Neural crest cell (in vitro differentiated cells): ENCODE results near the gene ALDH4A1. TPM values are rescaled to one million over a fixed set of nuclear protein-coding genes. Genes with fewer than 3 reads are reported as not detected.

ENCODE experiments used
- DNase-seq: peaks from one replicate; pipeline ENCODE4 v3.0.0; 2021; ENCODE audit warnings: low read depth, mixed read lengths, low spot score
- H3K27ac Mint-ChIP-seq: one replicate; pipeline ENCODE4 v1.8.0; 2021; ENCODE audit warnings: mild to moderate bottlenecking, mixed read lengths; ENCODE audit not compliant: unreplicated experiment
- H3K27me3 Mint-ChIP-seq: 2 replicates; pipeline ENCODE4 v1.8.0; 2021; ENCODE audit warnings: low read depth, mild to moderate bottlenecking, mixed read lengths
- H3K36me3 Mint-ChIP-seq: 2 replicates; pipeline ENCODE4 v1.8.0; 2021; ENCODE audit warnings: low read depth, mild to moderate bottlenecking, mixed read lengths
- H3K4me1 Mint-ChIP-seq: 2 replicates; pipeline ENCODE4 v1.8.0; 2021; ENCODE audit warnings: mixed read lengths
- H3K4me3 Mint-ChIP-seq: one replicate; pipeline ENCODE4 v1.8.0; 2021; ENCODE audit warnings: mild to moderate bottlenecking, mixed read lengths
- H3K9me3 Mint-ChIP-seq: 2 replicates; pipeline ENCODE4 v1.8.0; 2021; ENCODE audit warnings: mixed read lengths
- CTCF ChIP-seq: fragments of 200-600 bp; sonication (generic); conservative IDR thresholded peaks from 2 replicates; pipeline ENCODE4 v1.5.0; 2021; ENCODE audit warnings: antibody characterized with exemption, mild to moderate bottlenecking
- total RNA-seq: library from RNA; stranded (reverse); gene quantifications from 2 replicates; pipeline ENCODE4 v1.2.1, GENCODE V29; 2021

The ALDH4A1 gene
- total RNA-seq, 1 donor from 2014 or later: 19.5 TPM

- H3K9me3 Mint-ChIP-seq: no peaks in the 10 kb centered on the region
- no peak overlapping the region for H3K4me3 Mint-ChIP-seq
- H3K27ac Mint-ChIP-seq: no peak overlapping the region
- TF ChIP-seq CTCF: no peak
- no peaks in the 10 kb centered on the region for H3K36me3 Mint-ChIP-seq
- no peak for DNase-seq
- no peaks in the 10 kb centered on the region for H3K4me1 Mint-ChIP-seq
- no peaks in the 10 kb centered on the region for H3K27me3 Mint-ChIP-seq
Observed at GRCh38 chr1:18879215-18879790, 23.1 kb downstream of the ALDH4A1 start.

- no peak for TF ChIP-seq CTCF
- Mint-ChIP-seq H3K4me3 (no peak overlapping the region), H3K9me3 (no peaks in the 10 kb centered on the region), H3K36me3 (no peaks in the 10 kb centered on the region), H3K27ac (no peak overlapping the region), H3K4me1 (no peaks in the 10 kb centered on the region), H3K27me3 (no peaks in the 10 kb centered on the region)
- DNase-seq: no peak
Observed at GRCh38 chr1:18878538-18879214, 23.7 kb downstream of the ALDH4A1 start.

- Mint-ChIP-seq H3K27ac (no peak overlapping the region), H3K36me3 (no peaks in the 10 kb centered on the region), H3K4me1 (no peaks in the 10 kb centered on the region), H3K27me3 (no peaks in the 10 kb centered on the region), H3K4me3 (no peak overlapping the region), H3K9me3 (no peaks in the 10 kb centered on the region)
- no peak for TF ChIP-seq CTCF
- DNase-seq: no peak
Observed at GRCh38 chr1:18877282-18877681, 25.1 kb downstream of the ALDH4A1 start.

- Mint-ChIP-seq H3K27ac (no peak overlapping the region), H3K36me3 (no peaks in the 10 kb centered on the region), H3K9me3 (no peaks in the 10 kb centered on the region), H3K4me3 (no peak overlapping the region), H3K27me3 (no peaks in the 10 kb centered on the region), H3K4me1 (no peaks in the 10 kb centered on the region)
- DNase-seq: no peak
- TF ChIP-seq CTCF: no peak
Observed at GRCh38 chr1:18876210-18876609, 26.1 kb downstream of the ALDH4A1 start.

- Mint-ChIP-seq H3K27ac (no peak overlapping the region), H3K36me3 (no peaks in the 10 kb centered on the region), H3K4me3 (no peak overlapping the region), H3K4me1 (no peaks in the 10 kb centered on the region), H3K27me3 (no peaks in the 10 kb centered on the region), H3K9me3 (no peaks in the 10 kb centered on the region)
- DNase-seq: no peak
- TF ChIP-seq CTCF: no peak
Observed at GRCh38 chr1:18875796-18876128, 26.6 kb downstream of the ALDH4A1 start.
